Stimulated activated CD8-positive, alpha-beta memory T cell treated with anti-CD3 and anti-CD28 coated beads, Interleukin-12 subunit alpha, Interleukin-12 subunit beta, amount 100 ng/mL, for 24 hours (primary cell): ENCODE data around the gene MBOAT2.

Experiments used
- DNase-seq: peaks from one replicate; pipeline ENCODE4 v3.0.0-alpha.2; 2020; ENCODE audit errors: extremely low read depth

Gene MBOAT2

GRCh38 chr2:8821276-8822217 lies 181.9 kb downstream of the MBOAT2 start:
- no peak for DNase-seq

GRCh38 chr2:8819948-8820347 lies 183.5 kb downstream of the MBOAT2 start:
- DNase-seq, result no peak

- DNase-seq, result no peak
Observed at GRCh38 chr2:8819194-8819593, 184.3 kb downstream of the MBOAT2 start.

GRCh38 chr2:8817221-8817620 lies 186.3 kb downstream of the MBOAT2 start:
- no peak for DNase-seq

- DNase-seq, result no peak
Observed at GRCh38 chr2:8806885-8807704, 196.4 kb downstream of the MBOAT2 start.

- no peak for DNase-seq
Observed at GRCh38 chr2:8805278-8806210, 197.9 kb downstream of the MBOAT2 start.

GRCh38 chr2:8803658-8804379 lies 199.7 kb downstream of the MBOAT2 start:
- no peak for DNase-seq

- DNase-seq, result no peak
Observed at GRCh38 chr2:8802741-8803140, 200.7 kb downstream of the MBOAT2 start.
